Measurements from ENCODE around the gene SLC36A3. TPM values are rescaled to one million over a fixed set of nuclear protein-coding genes. Genes with fewer than 3 reads are reported as not detected.

The SLC36A3 gene
- total RNA-seq, 2 donors from 2014 or later: 0.28 TPM; not detected in 1

- DNase-seq (ENCODE audit: low spot score): no peak
Measured at GRCh38 chr5:151249281-151249680, 54.3 kb downstream of the SLC36A3 start.

GRCh38 chr5:151248651-151249050 is 54.9 kb downstream of the SLC36A3 start:
- TF ChIP-seq POLR2A (IDR thresholded peaks at IDR 0.05) (no peak), POLR2AphosphoS5 (IDR thresholded peaks at IDR 0.05) (no peak)
- intact Hi-C loops (cut with DNase I): no loop called here
- Histone ChIP-seq H3K27ac (no peak overlapping the region), H3K36me3 (no peaks in the 10 kb centered on the region), H3K4me3 (no peak overlapping the region), H3K4me1 (replicated peaks) (no peaks in the 10 kb centered on the region), H3K27me3 (replicated peaks; ENCODE audit: insufficient read depth) (no peaks in the 10 kb centered on the region), H3K9me3 (no peaks in the 10 kb centered on the region)
- WGBS: 66% methylated on average over 2 of the region's 2 CpGs
- DNase-seq (ENCODE audit: low spot score): no peak

More at GRCh38 chr5:151249281-151249680, 54.3 kb downstream of the SLC36A3 start:
- Histone ChIP-seq H3K27me3 (replicated peaks; ENCODE audit: insufficient read depth) (no peaks in the 10 kb centered on the region), H3K4me3 (no peak overlapping the region), H3K9me3 (no peaks in the 10 kb centered on the region), H3K4me1 (replicated peaks) (no peaks in the 10 kb centered on the region), H3K36me3 (no peaks in the 10 kb centered on the region), H3K27ac (no peak overlapping the region)
- intact Hi-C loops (cut with DNase I): no loop called here
- no peak for TF ChIP-seq POLR2A (IDR thresholded peaks at IDR 0.05)
- 88% methylated on average over 5 of the region's 5 CpGs for WGBS

- H3K4me1 ChIP-seq (replicated peaks): no peaks in the 10 kb centered on the region
- no peaks in the 10 kb centered on the region for H3K27me3 ChIP-seq (replicated peaks; ENCODE audit: insufficient read depth)
- 75% methylated on average over 4 of the region's 4 CpGs for WGBS
- H3K36me3 ChIP-seq: no peaks in the 10 kb centered on the region
- no peak for TF ChIP-seq CTCF (IDR thresholded peaks at IDR 0.05)
- TF ChIP-seq POLR2AphosphoS5 (IDR thresholded peaks at IDR 0.05): no peak
- TF ChIP-seq POLR2A (IDR thresholded peaks at IDR 0.05): no peak
- intact Hi-C loops (cut with DNase I): no loop called here
- no peak for DNase-seq (ENCODE audit: low spot score)
- no peak overlapping the region for H3K4me3 ChIP-seq
- H3K9me3 ChIP-seq: no peaks in the 10 kb centered on the region
- no peak overlapping the region for H3K27ac ChIP-seq
Measured at GRCh38 chr5:151245680-151246219, 57.8 kb downstream of the SLC36A3 start.

- WGBS: 92% methylated on average over 3 of the region's 3 CpGs
- H3K4me1 ChIP-seq (replicated peaks): no peaks in the 10 kb centered on the region
- intact Hi-C loops (cut with DNase I): no loop called here
- no peak for DNase-seq (ENCODE audit: low spot score)
- no peak overlapping the region for H3K4me3 ChIP-seq
- no peaks in the 10 kb centered on the region for H3K27me3 ChIP-seq (replicated peaks; ENCODE audit: insufficient read depth)
- TF ChIP-seq POLR2A (IDR thresholded peaks at IDR 0.05): no peak
- TF ChIP-seq POLR2AphosphoS5 (IDR thresholded peaks at IDR 0.05): no peak
- TF ChIP-seq CTCF (IDR thresholded peaks at IDR 0.05): no peak
- H3K36me3 ChIP-seq: no peaks in the 10 kb centered on the region
- no peaks in the 10 kb centered on the region for H3K9me3 ChIP-seq
- H3K27ac ChIP-seq: no peak overlapping the region
Measured at GRCh38 chr5:151244206-151244605, 59.4 kb downstream of the SLC36A3 start.

- Histone ChIP-seq H3K4me3 (no peak overlapping the region), H3K9me3 (no peaks in the 10 kb centered on the region), H3K36me3 (no peaks in the 10 kb centered on the region), H3K27ac (no peak overlapping the region), H3K27me3 (replicated peaks; ENCODE audit: insufficient read depth) (no peaks in the 10 kb centered on the region), H3K4me1 (replicated peaks) (no peaks in the 10 kb centered on the region)
- intact Hi-C loops (cut with DNase I): no loop called here
- 96% methylated on average over 4 of the region's 4 CpGs for WGBS
- DNase-seq (ENCODE audit: low spot score): no peak
- TF ChIP-seq POLR2A (IDR thresholded peaks at IDR 0.05) (no peak), POLR2AphosphoS5 (IDR thresholded peaks at IDR 0.05) (no peak), CTCF (IDR thresholded peaks at IDR 0.05) (no peak)
Measured at GRCh38 chr5:151243564-151243963, 60.0 kb downstream of the SLC36A3 start.

GRCh38 chr5:151243127-151243526 is 60.4 kb downstream of the SLC36A3 start:
- 91% methylated on average over 4 of the region's 4 CpGs for WGBS
- H3K27ac ChIP-seq: no peak overlapping the region

More at GRCh38 chr5:151243127-151243526, 60.4 kb downstream of the SLC36A3 start:
- intact Hi-C loops (cut with DNase I): no loop called here
- Histone ChIP-seq H3K4me1 (replicated peaks) (no peaks in the 10 kb centered on the region), H3K9me3 (no peaks in the 10 kb centered on the region), H3K36me3 (no peaks in the 10 kb centered on the region), H3K4me3 (no peak overlapping the region), H3K27me3 (replicated peaks; ENCODE audit: insufficient read depth) (no peaks in the 10 kb centered on the region)
- TF ChIP-seq CTCF (IDR thresholded peaks at IDR 0.05) (no peak), POLR2AphosphoS5 (IDR thresholded peaks at IDR 0.05) (no peak), POLR2A (IDR thresholded peaks at IDR 0.05) (no peak)
- DNase-seq (ENCODE audit: low spot score): no peak
